SK-N-MC (cell line): ENCODE results near the gene FBLN7.

Experiments used
- DNase-seq: peaks from one replicate; pipeline ENCODE4 v3.0.0-alpha.2; 2011; ENCODE audit warnings: low read depth, low spot score
- H3K27ac ChIP-seq: fragments of 200-600 bp; sonication (generic); 2 replicates; pipeline ENCODE4 v1.5.1; 2016; ENCODE audit warnings: mixed run types
- H3K36me3 ChIP-seq: fragments of 200-600 bp; sonication (generic); 2 replicates; pipeline ENCODE4 v1.6.1; 2017; ENCODE audit warnings: antibody characterized with exemption, low read length, mixed read lengths; ENCODE audit not compliant: insufficient read depth
- H3K4me3 ChIP-seq: fragments of 200-600 bp; sonication (generic); 2 replicates; pipeline ENCODE4 v1.5.1; 2016
- H3K9ac ChIP-seq: fragments of 200-600 bp; sonication (generic); 2 replicates; pipeline ENCODE4 v1.8.0; 2017; ENCODE audit warnings: mixed run types, mixed read lengths; ENCODE audit not compliant: insufficient read length
- H3K9me3 ChIP-seq: fragments of 200-600 bp; sonication (generic); 2 replicates; pipeline ENCODE4 v1.6.1; 2017; ENCODE audit warnings: low read depth, mild to moderate bottlenecking, antibody characterized with exemption, low read length, moderate library complexity, mixed read lengths
- EZH2 ChIP-seq: fragments of 200-600 bp; sonication (generic); IDR thresholded peaks from one replicate; pipeline ENCODE4 v1.6.1; 2017; ENCODE audit warnings: antibody characterized with exemption
- FOXP2 ChIP-seq: optimal IDR thresholded peaks from 2 replicates; pipeline ENCODE3; 2011; ENCODE audit warnings: mild to moderate bottlenecking, moderate library complexity; ENCODE audit not compliant: insufficient read depth; ENCODE audit errors: extremely low read length, control extremely low read depth
- POLR2AphosphoS5 ChIP-seq: IDR thresholded peaks from 2 replicates; pipeline ENCODE4 v1.6.1; 2012; ENCODE audit warnings: mild to moderate bottlenecking, low read depth, low read length, borderline replicate concordance

The FBLN7 gene

DNA sequence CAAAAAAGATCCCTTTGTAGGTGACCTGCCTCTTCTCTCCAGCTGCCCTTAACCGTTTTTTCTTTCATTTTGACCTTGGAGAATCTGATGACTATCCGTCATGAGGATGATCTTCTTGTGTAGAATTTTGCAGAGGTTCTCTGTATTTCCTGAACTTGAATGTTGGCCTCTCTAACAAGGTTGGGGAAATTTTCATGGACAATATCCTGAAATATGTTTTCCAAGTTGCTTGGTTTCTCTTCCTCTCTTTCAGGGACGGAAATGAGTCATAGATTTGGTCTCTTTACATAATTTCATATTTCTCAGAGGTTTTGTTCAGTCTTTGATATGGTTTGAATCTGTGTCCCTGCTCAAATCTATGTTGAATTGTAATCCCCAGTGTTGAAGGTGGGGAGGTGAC, 82.6 kb downstream of the FBLN7 start:
- Histone ChIP-seq H3K27ac (no peak overlapping the region), H3K9me3 (no peaks in the 10 kb centered on the region; the same call in 1 of the 2 replicates), H3K9ac (no peak overlapping the region), H3K4me3 (no peak overlapping the region), H3K36me3 (peaks cover 27% of the 10 kb centered on the region)
- TF ChIP-seq EZH2: no peak
- no peak for TF ChIP-seq POLR2AphosphoS5
- no peak for TF ChIP-seq FOXP2
- no peak for DNase-seq

DNA sequence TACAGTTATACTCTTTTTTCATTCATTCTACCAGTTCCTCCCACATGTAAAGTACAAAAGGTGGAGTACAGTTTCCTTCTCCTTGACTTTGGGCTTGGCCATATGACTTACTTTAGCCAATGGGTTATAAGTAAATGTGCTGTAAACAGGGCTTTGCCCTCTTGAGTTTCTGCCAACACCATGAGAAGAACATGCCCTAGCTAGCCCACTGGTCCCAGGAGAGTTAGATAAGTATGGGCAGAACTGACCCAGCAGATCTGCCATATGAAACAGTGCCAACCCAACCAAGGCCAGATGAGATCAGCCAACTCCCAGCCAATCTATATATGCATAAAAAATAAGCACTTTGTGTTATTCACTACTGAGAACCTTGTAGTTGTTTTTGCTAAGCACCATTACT, 91.2 kb downstream of the FBLN7 start:
- DNase-seq: no peak
- H3K9me3 ChIP-seq: no peaks in the 10 kb centered on the region
- H3K27ac ChIP-seq: no peak overlapping the region
- no peak overlapping the region for H3K4me3 ChIP-seq
- TF ChIP-seq EZH2 (no peak), FOXP2 (no peak), POLR2AphosphoS5 (no peak)
- H3K36me3 ChIP-seq: peaks cover 12% of the 10 kb centered on the region; the same call in 1 of the 2 replicates
- H3K9ac ChIP-seq: no peak overlapping the region

DNA sequence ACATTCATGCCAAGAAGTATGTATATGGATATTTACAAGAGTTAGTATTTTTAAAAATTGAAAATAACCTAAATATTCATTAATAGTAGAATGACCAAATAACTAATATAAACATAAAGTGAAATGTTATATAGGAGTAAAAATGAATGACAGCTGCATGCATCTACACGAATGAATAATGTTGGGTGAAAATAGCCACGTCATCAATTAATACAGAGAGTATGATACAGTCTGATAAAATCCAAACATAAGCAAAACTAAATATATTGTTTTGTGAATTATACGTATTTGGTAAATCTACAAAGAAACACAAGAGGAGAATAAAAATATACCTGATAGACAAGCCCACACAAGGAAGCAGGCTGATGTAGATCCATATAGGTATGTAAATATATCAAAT, 92.2 kb downstream of the FBLN7 start:
- DNase-seq: no peak
- peaks cover 12% of the 10 kb centered on the region; the same call in 1 of the 2 replicates for H3K36me3 ChIP-seq
- H3K27ac ChIP-seq: no peak overlapping the region
- H3K9ac ChIP-seq: no peak overlapping the region
- H3K9me3 ChIP-seq: no peaks in the 10 kb centered on the region
- H3K4me3 ChIP-seq: no peak overlapping the region
- no peak for TF ChIP-seq EZH2
- TF ChIP-seq FOXP2: no peak
- no peak for TF ChIP-seq POLR2AphosphoS5
